WTC11 (cell line): ENCODE results near the gene SLC51B.

Experiments
- ATF1 ChIP-seq: sonication (generic); formaldehyde crosslinking; IDR thresholded peaks from 2 replicates; pipeline ENCODE4 v1.8.1; 2023; ENCODE audit warnings: mild to moderate bottlenecking, moderate library complexity, missing genetic modification reagents
- IRF2 ChIP-seq: sonication (generic); formaldehyde crosslinking; IDR thresholded peaks from 2 replicates; pipeline ENCODE4 v1.8.0; 2022; ENCODE audit warnings: low read depth, missing genetic modification reagents, borderline replicate concordance
- MAX ChIP-seq: sonication (generic); formaldehyde crosslinking; IDR thresholded peaks from 2 replicates; pipeline ENCODE4 v1.8.0; 2022; ENCODE audit warnings: mild to moderate bottlenecking, missing genetic modification reagents
- SP1 ChIP-seq: sonication (generic); formaldehyde crosslinking; conservative IDR thresholded peaks from 2 replicates; pipeline ENCODE4 v1.8.1; 2022; ENCODE audit warnings: missing genetic modification reagents
- USF2 ChIP-seq: sonication (generic); formaldehyde crosslinking; IDR thresholded peaks from 2 replicates; pipeline ENCODE4 v1.8.1; 2023; ENCODE audit warnings: mild to moderate bottlenecking, missing genetic modification reagents, moderate library complexity
- TF ChIP-seq, protein P1 (sequence below): sonication (generic); formaldehyde crosslinking; IDR thresholded peaks from 2 replicates; pipeline ENCODE4 v1.8.1; 2022; ENCODE audit warnings: low read depth, missing genetic modification reagents, borderline replicate concordance
- TF ChIP-seq, protein P2 (sequence below): fragments of 200-600 bp; IDR thresholded peaks from 2 replicates; pipeline ENCODE4 v1.8.0; 2022; ENCODE audit warnings: antibody characterized with exemption

DNA sequence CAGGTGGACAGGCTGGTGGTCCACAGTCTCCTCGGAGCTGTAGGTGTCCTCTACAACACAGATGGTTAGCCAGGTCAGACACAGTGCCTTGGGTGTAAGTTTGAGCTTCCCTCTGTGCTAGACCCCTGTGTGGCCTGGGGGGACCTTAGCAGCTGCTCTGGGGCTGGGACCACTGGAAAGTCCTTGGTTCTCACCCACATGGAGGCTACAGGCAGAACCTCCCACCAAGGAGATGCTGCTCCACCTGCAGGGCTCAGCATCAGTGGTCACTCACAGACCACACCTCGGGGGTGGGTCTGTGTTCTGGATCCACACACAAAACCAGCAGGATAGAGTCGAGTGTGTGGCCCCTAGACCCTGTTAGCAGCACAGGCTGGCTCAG is 14.2 kb downstream of the SLC51B start:
- TF ChIP-seq IRF2 (CRISPR knock-in tag) (no peak), USF2 (no peak), MAX (CRISPR knock-in tag) (no peak), ATF1 (CRISPR knock-in tag) (no peak), SP1 (CRISPR knock-in tag) (no peak)
- TF ChIP-seq, protein P1, sequence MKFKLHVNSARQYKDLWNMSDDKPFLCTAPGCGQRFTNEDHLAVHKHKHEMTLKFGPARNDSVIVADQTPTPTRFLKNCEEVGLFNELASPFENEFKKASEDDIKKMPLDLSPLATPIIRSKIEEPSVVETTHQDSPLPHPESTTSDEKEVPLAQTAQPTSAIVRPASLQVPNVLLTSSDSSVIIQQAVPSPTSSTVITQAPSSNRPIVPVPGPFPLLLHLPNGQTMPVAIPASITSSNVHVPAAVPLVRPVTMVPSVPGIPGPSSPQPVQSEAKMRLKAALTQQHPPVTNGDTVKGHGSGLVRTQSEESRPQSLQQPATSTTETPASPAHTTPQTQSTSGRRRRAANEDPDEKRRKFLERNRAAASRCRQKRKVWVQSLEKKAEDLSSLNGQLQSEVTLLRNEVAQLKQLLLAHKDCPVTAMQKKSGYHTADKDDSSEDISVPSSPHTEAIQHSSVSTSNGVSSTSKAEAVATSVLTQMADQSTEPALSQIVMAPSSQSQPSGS (CRISPR knock-in tag) = no peak
- TF ChIP-seq, protein P2, sequence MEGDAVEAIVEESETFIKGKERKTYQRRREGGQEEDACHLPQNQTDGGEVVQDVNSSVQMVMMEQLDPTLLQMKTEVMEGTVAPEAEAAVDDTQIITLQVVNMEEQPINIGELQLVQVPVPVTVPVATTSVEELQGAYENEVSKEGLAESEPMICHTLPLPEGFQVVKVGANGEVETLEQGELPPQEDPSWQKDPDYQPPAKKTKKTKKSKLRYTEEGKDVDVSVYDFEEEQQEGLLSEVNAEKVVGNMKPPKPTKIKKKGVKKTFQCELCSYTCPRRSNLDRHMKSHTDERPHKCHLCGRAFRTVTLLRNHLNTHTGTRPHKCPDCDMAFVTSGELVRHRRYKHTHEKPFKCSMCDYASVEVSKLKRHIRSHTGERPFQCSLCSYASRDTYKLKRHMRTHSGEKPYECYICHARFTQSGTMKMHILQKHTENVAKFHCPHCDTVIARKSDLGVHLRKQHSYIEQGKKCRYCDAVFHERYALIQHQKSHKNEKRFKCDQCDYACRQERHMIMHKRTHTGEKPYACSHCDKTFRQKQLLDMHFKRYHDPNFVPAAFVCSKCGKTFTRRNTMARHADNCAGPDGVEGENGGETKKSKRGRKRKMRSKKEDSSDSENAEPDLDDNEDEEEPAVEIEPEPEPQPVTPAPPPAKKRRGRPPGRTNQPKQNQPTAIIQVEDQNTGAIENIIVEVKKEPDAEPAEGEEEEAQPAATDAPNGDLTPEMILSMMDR = no peak
